GM21447 (cell line): ENCODE data around the gene ERBB3.
"Not testable (repeated sequence)": the region's sequence is repeated elsewhere in the genome, so short reads cannot be mapped to it uniquely, and the experiment has no call there.

ENCODE experiments used
- ATAC-seq: cut with Tn5 transposase; IDR thresholded peaks from one replicate; pipeline ENCODE4 v1.9.1; 2021; ENCODE audit not compliant: unreplicated experiment

The ERBB3 gene

DNA sequence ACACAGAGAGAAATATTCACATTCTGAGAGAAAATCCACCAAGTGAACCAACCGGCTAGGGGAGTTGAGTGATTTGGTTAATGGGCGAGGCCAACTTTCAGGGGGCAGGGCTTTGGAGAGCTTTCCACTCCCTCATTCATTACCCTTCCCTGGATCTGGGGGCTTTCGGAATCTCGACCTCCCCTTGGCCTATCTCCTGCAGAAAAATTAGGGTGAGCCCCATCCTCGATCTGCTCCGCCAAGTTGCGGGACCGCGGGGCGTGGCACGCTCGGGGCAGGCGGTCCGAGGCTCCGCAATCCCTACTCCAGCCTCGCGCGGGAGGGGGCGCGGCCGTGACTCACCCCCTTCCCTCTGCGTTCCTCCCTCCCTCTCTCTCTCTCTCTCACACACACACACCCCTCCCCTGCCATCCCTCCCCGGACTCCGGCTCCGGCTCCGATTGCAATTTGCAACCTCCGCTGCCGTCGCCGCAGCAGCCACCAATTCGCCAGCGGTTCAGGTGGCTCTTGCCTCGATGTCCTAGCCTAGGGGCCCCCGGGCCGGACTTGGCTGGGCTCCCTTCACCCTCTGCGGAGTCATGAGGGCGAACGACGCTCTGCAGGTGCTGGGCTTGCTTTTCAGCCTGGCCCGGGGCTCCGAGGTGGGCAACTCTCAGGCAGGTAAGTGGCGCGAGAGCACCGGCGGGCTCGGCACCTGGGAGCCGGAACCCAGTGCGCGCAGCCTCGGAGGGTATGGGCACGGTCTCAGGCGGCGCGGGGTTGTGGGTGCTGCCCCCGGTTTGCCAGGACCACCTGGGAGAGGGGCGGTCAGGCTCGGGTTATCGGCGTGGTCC is at the start of gene ERBB3:
Gene ERBB3 (plus strand): TSS at position 443 of the 833 bp plus-strand sequence. CDS start 136 bp downstream, at position 579.
- ATAC-seq = peak; percentile 39

- ATAC-seq = no peak
Measured at GRCh38 chr12:56031987-56032386, 48.0 kb upstream of the ERBB3 start.

GRCh38 chr12:56034586-56035332 is 45.2 kb upstream of the ERBB3 start:
- ATAC-seq = no peak

- no peak for ATAC-seq
Measured at GRCh38 chr12:56037161-56037560, 42.8 kb upstream of the ERBB3 start.

- ATAC-seq = no peak
Measured at GRCh38 chr12:56038022-56038655, 41.8 kb upstream of the ERBB3 start.

DNA sequence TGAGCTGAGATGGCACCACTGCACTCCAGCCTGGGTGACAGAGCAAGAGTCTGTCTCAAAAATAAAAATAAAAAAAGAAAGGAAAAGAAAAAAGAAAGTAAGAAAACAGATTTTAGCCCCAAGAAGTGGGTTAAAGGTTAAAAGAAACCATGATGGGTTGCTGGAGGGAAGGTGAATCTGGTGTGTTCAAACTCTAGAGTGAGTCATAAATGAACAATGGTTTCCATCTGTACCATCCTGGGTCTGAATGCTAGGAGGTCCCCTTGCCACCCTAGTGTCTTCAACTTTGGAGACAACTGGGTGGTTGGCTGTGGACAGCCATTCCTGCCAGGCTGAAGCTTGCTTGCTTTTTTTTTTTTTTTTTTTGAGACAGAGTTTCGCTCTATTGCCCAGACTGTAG is 39.8 kb upstream of the ERBB3 start:
- ATAC-seq = no peak

GRCh38 chr12:56040963-56041551 is 38.9 kb upstream of the ERBB3 start:
- ATAC-seq = no peak

DNA sequence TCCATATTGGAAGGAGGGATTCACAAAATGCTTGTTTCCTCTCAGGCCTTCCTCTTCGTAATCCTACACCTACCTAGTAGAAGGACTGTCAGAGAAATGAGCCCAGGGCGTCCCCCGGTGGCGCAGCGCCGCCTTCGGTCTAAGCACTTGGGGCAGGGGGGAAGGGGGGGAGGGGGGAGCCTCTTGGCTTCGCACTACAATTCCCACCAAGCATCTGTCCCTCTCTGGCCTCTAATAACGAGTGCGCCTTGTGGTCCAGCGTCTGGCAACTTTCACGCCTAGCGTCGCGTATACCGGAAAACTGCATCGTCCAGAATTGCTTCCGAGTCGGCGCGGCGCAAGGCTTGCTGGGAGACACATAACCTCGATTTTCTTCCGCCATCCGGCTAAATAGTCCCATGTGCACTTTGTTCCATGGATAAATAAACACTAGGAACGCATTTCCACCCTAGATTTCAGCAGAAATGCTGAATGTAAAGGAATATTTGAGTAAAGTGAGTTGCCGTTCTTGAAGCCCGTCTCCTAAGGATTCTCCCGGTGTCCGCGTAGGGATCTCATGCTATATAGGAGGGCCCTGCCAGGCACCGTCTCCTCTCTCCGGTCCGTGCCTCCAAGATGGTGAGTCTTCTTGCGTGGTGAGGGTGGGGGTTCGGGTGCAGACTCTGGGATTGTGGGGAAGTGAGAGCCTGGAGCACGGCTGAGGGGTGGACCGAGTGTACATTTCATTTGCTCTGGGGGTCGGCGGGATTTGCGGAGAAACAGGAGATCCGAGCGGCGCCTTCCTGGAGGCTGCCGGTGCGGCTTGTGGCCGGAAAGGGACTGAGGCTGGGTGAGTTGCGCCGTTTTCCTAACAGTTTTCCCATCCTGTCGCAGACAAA is 38.2 kb upstream of the ERBB3 start, which contains the start of gene RPS26:
Gene RPS26 (plus strand): TSS at position 367 of the 878 bp plus-strand sequence. CDS start 249 bp downstream, at position 616.
- ATAC-seq = peak; percentile 93

- not testable (repeated sequence) for ATAC-seq
Measured at GRCh38 chr12:56042430-56042813, 37.5 kb upstream of the ERBB3 start.

DNA sequence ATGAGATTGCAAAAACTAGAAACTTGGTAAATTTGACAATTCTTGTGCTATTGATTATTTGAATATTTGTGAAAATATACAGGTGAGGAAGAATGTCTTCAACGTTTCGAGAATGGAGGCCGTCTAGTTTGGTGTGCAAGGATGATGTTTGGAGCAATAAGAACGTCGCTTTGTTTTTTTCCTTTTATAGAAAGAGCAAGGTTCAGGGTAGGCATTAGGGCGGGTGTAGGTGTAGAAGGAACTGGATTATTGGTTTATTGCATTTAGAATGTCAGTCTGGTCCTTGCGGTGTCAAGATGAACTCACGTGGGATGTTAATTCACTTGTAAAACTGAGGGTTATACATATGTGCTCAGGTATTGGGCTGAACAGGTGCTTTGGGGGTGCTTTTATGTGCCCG is 37.1 kb upstream of the ERBB3 start:
- ATAC-seq = no peak

GRCh38 chr12:56046027-56046780 is 33.8 kb upstream of the ERBB3 start:
- no peak for ATAC-seq

DNA sequence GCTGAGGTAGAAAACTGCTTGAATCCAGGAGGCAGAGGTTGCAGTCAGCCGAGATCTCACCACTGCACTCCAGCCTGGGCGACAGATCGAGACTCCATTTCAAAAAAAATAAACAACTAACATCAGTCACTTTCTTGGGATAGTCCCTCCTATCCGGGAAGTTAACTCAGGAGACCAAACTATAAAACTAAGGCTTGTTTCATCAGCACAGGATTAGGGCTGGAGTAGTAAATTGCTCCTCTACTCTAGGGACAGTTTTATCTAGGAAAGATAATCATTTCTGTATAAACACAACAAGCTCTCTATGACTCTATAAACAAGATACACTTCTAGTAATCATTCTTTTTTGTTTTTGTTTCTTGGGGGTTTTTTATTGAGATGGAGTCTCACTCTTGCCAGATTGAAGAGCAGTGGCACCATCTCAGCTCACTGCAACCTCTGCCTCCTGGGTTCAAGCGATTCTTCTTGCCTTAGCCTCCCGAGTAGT is 26.5 kb upstream of the ERBB3 start:
- no peak for ATAC-seq

DNA sequence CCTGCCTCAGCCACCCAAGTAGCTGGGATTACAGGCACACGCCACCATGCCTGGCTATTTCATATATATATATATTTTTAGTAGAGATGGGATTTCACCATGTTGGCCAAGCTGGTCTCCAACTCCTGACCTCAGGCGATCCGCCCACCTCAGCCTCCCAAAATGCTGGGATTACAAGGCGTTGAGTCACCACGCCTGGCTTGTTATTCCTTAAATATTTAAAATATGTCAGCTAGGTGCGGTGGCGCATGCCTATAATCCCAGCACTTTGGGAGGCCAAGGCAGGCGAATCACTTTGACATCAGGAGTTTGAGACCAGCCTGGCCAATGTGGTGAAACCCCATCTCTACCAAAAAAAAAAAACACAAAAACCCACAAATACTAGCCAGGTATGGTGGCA is 20.0 kb upstream of the ERBB3 start:
- ATAC-seq = not testable (repeated sequence)

DNA sequence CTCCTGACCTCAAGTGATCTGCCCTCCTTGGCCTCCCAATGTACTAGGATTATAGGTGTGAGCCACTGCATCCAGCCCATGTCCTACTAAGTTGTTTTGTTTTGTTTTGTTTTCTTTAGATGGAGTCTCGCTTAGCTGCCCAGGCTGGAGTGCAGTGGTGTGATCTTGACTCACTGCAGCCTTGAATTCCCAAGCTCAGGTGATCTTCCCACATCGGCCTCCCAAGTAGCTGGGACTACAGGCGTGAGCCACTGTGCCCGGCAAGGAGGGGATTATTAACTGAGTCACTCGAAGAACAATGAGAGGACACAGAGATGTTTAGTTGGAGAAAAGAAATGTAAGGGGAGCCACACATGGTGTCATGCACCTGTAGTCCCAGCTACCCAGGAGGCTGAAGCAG is 18.0 kb upstream of the ERBB3 start:
- no peak for ATAC-seq

- ATAC-seq = no peak
Measured at GRCh38 chr12:56062996-56063395, 17.0 kb upstream of the ERBB3 start.

DNA sequence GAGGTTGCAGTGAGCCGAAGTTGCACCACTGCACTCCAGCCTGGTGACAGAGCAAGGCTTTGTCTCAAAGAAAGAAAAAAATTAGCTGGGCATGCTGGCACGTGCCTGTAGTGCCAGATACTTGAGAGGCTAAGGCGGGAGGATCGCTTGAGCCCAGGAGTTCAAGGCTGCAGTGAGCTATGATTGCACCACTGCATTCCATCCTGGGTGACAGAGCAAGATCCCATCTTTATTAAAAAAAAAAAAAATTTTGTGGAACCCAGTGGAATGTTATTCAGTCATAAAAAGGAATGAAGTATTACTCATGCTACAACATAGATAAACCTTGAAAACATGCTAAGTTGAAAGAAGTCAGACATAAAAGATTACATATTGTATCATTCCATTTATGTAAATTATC is 8.3 kb upstream of the ERBB3 start:
- ATAC-seq = no peak

DNA sequence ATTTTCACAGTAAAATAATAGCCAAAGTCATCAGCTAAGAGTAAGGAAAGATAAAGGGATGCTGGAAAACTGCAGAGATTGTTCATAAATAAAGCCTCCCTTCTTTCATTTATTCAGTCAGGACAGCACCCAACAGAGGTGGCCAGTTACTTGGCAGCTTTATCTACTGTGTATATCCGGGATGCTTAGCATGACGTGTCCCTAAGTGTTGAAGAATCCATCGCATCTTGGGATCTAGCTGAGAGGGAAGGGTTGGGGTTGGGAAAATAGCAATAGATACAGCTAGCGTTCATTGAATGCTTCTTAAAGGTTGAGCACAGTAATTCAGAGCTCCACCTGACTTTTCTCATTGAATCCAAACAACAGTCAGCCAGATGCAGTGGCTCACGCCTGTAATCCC is 5.6 kb upstream of the ERBB3 start:
- no peak for ATAC-seq

GRCh38 chr12:56077966-56078365 is 2.0 kb upstream of the ERBB3 start:
- ATAC-seq = not testable (repeated sequence)

- no peak for ATAC-seq
Measured at GRCh38 chr12:56078427-56078826, 1.5 kb upstream of the ERBB3 start.
